B cell (primary cell): ENCODE data around the gene IL1RL2.

Experiments used
- EZH2 ChIP-seq: IDR thresholded peaks from 2 replicates; pipeline ENCODE4 v1.6.1; 2012; ENCODE audit warnings: borderline replicate concordance, low read depth, mild to moderate bottlenecking, moderate library complexity, low read length; ENCODE audit not compliant: insufficient read depth, poor library complexity, severe bottlenecking
- TF ChIP-seq, protein P1 (sequence below): fragments of 200-600 bp; IDR thresholded peaks from one replicate; pipeline ENCODE4 v1.8.0; 2022; ENCODE audit warnings: antibody characterized with exemption, mild to moderate bottlenecking

DNA sequence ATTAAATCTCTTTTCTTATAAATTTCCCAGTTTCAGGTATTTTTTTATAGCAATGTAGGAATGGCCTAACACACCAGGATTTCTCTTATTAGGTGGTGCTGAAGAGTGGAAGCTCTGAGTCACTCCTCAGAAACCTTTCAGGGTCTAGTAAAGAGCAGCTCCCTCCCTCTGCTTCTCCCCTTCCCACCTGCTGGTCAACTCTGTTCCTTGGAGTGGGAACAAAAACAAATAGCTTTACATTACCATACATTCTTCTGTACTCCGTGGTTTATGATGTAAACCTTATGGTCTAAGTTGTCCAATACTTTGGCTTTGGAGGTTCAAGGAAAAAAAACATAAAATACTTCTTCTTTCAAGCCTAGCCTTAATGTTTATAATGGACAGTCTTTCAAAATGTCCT, 47.0 kb upstream of the IL1RL2 start:
- TF ChIP-seq, protein P1, sequence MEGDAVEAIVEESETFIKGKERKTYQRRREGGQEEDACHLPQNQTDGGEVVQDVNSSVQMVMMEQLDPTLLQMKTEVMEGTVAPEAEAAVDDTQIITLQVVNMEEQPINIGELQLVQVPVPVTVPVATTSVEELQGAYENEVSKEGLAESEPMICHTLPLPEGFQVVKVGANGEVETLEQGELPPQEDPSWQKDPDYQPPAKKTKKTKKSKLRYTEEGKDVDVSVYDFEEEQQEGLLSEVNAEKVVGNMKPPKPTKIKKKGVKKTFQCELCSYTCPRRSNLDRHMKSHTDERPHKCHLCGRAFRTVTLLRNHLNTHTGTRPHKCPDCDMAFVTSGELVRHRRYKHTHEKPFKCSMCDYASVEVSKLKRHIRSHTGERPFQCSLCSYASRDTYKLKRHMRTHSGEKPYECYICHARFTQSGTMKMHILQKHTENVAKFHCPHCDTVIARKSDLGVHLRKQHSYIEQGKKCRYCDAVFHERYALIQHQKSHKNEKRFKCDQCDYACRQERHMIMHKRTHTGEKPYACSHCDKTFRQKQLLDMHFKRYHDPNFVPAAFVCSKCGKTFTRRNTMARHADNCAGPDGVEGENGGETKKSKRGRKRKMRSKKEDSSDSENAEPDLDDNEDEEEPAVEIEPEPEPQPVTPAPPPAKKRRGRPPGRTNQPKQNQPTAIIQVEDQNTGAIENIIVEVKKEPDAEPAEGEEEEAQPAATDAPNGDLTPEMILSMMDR, result no peak
- no peak for TF ChIP-seq EZH2
